ENCODE data around the gene LPO. TPM values are rescaled to one million over a fixed set of nuclear protein-coding genes. Genes with fewer than 3 reads are reported as not detected.

The LPO gene
- 0.08 TPM for polyA plus RNA-seq (2013, experiment 1 of 2)
- polyA plus RNA-seq (2013, experiment 2 of 2) = 0.15 TPM

DNA sequence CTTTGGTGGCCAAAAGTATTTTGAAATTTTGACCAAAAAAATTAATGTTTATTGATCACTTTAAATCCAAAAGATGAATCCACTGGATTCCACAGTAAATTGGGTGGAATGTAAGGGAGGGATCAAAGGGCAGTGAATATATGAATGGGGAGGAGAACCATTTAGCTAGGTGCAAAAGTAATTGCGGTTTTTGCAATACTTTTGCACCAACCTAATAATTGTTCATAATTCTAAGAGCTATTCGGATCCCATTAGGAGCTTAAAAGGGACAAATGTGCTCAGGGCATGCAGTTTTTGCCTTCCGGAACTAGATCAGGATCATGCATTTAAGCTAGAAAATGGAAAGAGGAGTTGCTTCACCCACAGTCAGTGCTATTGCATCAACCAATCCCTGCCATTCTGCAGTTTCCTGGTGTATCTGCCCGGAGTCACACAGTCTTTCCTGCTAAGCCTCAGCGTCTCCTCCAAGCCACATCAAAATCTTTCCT lies at the start of gene LPO:
Gene LPO (plus strand): TSS at position 438 of the 488 bp plus-strand sequence. CDS start 4,396 bp downstream, outside the sequence.
- no peak within 1 kb of the TSS for H3K4ac ChIP-seq (ENCODE audit: low read depth, low read length)
- no peaks in the 10 kb centered on the region for H3K79me1 ChIP-seq (ENCODE audit: low read length)
- no peak within 1 kb of the TSS for H3K23ac ChIP-seq (ENCODE audit: low read length)
- H2BK5ac ChIP-seq (ENCODE audit: low read length) = no peak within 1 kb of the TSS
- H2AK5ac ChIP-seq (ENCODE audit: low read length) = no peak within 1 kb of the TSS
- no peaks in the 10 kb centered on the region for H3K36me3 ChIP-seq (ENCODE audit: control insufficient read depth, insufficient read depth, low read length)
- no peak within 1 kb of the TSS for H3K4me2 ChIP-seq (ENCODE audit: low read length)
- H3K4me1 ChIP-seq (ENCODE audit: control insufficient read depth, low read depth, low read length) = no peaks in the 10 kb centered on the region
- no peak within 1 kb of the TSS for H3K56ac ChIP-seq (ENCODE audit: low read length)
- no peak within 1 kb of the TSS for H3K4me3 ChIP-seq (ENCODE audit: low read length)
- H2BK120ac ChIP-seq (ENCODE audit: low read depth, low read length) = no peak within 1 kb of the TSS
- no peaks in the 10 kb centered on the region for H3K79me2 ChIP-seq (ENCODE audit: control insufficient read depth, insufficient read depth, low read length)
- no CpG with 5 or more reads among the region's 5 CpGs for WGBS (ENCODE audit: extremely low coverage, insufficient coverage, low lambda C conversion rate)
- no peaks in the 10 kb centered on the region for H3K27me3 ChIP-seq (ENCODE audit: insufficient read depth, low read length, poor library complexity)
- no peak within 1 kb of the TSS for H3K18ac ChIP-seq (ENCODE audit: low read length)
- no peak within 1 kb of the TSS for H4K5ac ChIP-seq (ENCODE audit: low read length)
- no peak within 1 kb of the TSS for H2BK15ac ChIP-seq (replicated peaks; ENCODE audit: low read depth)
- DNase-seq = no peak
- H3K27ac ChIP-seq (ENCODE audit: low read depth, low read length) = no peak within 1 kb of the TSS
- no peak within 1 kb of the TSS for H3K9ac ChIP-seq (ENCODE audit: low read length)
- no peak within 1 kb of the TSS for H4K8ac ChIP-seq (ENCODE audit: low read depth, low read length)

GRCh38 chr17:58189436-58190146 lies 48.8 kb upstream of the LPO start:
- H4K5ac ChIP-seq (ENCODE audit: low read length) = no peak overlapping the region
- no peak overlapping the region for H2AK5ac ChIP-seq (ENCODE audit: low read length)
- H3K4me3 ChIP-seq (ENCODE audit: low read length) = no peak overlapping the region
- no peaks in the 10 kb centered on the region for H3K79me1 ChIP-seq (ENCODE audit: low read length)
- H3K4me1 ChIP-seq (ENCODE audit: control insufficient read depth, low read depth, low read length) = no peaks in the 10 kb centered on the region
- H4K8ac ChIP-seq (ENCODE audit: low read depth, low read length) = no peak overlapping the region
- H3K9ac ChIP-seq (ENCODE audit: low read length) = no peak overlapping the region
- WGBS (ENCODE audit: extremely low coverage, insufficient coverage, low lambda C conversion rate) = no CpG with 5 or more reads among the region's 11 CpGs
- no peak overlapping the region for H3K18ac ChIP-seq (ENCODE audit: low read length)
- no peak overlapping the region for H3K4ac ChIP-seq (ENCODE audit: low read depth, low read length)
- H3K23ac ChIP-seq (ENCODE audit: low read length) = no peak overlapping the region
- H2BK15ac ChIP-seq (replicated peaks; ENCODE audit: low read depth) = no peak overlapping the region
- H3K4me2 ChIP-seq (ENCODE audit: low read length) = no peak overlapping the region
- no peak overlapping the region for H3K56ac ChIP-seq (ENCODE audit: low read length)
- H2BK5ac ChIP-seq (ENCODE audit: low read length) = no peak overlapping the region
- no peak overlapping the region for H2BK120ac ChIP-seq (ENCODE audit: low read depth, low read length)
- no peaks in the 10 kb centered on the region for H3K27me3 ChIP-seq (ENCODE audit: insufficient read depth, low read length, poor library complexity)
- no peak overlapping the region for H3K27ac ChIP-seq (ENCODE audit: low read depth, low read length)
- DNase-seq = no peak
- H3K36me3 ChIP-seq (ENCODE audit: control insufficient read depth, insufficient read depth, low read length) = no peaks in the 10 kb centered on the region
- H3K79me2 ChIP-seq (ENCODE audit: control insufficient read depth, insufficient read depth, low read length) = no peaks in the 10 kb centered on the region

DNA sequence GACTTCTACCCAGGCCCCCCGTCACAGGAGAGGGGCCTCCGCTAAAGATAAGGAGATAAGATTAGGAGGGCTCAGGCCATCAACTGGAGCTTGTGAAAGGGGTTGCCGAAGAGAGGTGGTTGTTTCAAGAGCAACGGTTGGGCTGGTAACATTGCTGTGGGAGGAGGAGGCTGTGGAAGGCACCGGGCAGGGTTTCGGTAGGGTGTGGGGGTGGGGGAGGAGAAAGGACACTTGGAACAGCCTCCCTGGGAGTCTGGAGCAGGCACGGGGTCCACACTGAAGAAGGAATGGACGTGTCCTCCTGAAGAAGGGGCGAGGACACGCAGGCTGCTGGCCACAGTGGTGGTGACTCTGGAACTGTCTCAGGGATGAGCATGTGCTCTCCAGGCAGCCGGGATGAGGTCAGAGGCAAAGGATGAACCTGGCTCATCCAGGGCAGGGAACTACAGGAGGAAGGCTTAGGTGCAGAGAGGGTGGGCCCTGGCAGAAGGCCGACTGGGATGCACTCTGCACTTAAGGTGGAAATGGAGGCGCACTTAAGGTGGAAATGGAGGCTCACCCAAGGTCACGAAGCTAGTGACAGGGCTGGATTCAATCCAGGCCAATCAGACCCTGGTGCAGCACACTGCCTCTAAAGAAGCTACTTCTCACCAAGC lies 47.0 kb upstream of the LPO start:
- Histone ChIP-seq H2AK5ac (ENCODE audit: low read length) (no peak overlapping the region), H3K4ac (ENCODE audit: low read depth, low read length) (no peak overlapping the region), H3K4me2 (ENCODE audit: low read length) (no peak overlapping the region), H3K56ac (ENCODE audit: low read length) (no peak overlapping the region), H2BK15ac (replicated peaks; ENCODE audit: low read depth) (no peak overlapping the region), H4K8ac (ENCODE audit: low read depth, low read length) (no peak overlapping the region), H3K27ac (ENCODE audit: low read depth, low read length) (no peak overlapping the region), H2BK5ac (ENCODE audit: low read length) (no peak overlapping the region), H4K5ac (ENCODE audit: low read length) (no peak overlapping the region), H3K27me3 (ENCODE audit: insufficient read depth, low read length, poor library complexity) (no peaks in the 10 kb centered on the region), H3K36me3 (ENCODE audit: control insufficient read depth, insufficient read depth, low read length) (no peaks in the 10 kb centered on the region), H3K9ac (ENCODE audit: low read length) (no peak overlapping the region), H2BK120ac (ENCODE audit: low read depth, low read length) (no peak overlapping the region), H3K79me2 (ENCODE audit: control insufficient read depth, insufficient read depth, low read length) (no peaks in the 10 kb centered on the region), H3K79me1 (ENCODE audit: low read length) (no peaks in the 10 kb centered on the region), H3K4me1 (ENCODE audit: control insufficient read depth, low read depth, low read length) (no peaks in the 10 kb centered on the region), H3K18ac (ENCODE audit: low read length) (no peak overlapping the region), H3K4me3 (ENCODE audit: low read length) (no peak overlapping the region), H3K23ac (ENCODE audit: low read length) (no peak overlapping the region)
- DNase-seq = peak; percentile 25
- no CpG with 5 or more reads among the region's 14 CpGs for WGBS (ENCODE audit: extremely low coverage, insufficient coverage, low lambda C conversion rate)

- Histone ChIP-seq H3K9ac (ENCODE audit: low read length) (no peak within 1 kb of the TSS), H4K5ac (ENCODE audit: low read length) (no peak within 1 kb of the TSS), H3K27ac (ENCODE audit: low read depth, low read length) (no peak within 1 kb of the TSS), H3K79me2 (ENCODE audit: control insufficient read depth, insufficient read depth, low read length) (no peaks in the 10 kb centered on the region), H3K56ac (ENCODE audit: low read length) (no peak within 1 kb of the TSS), H2BK120ac (ENCODE audit: low read depth, low read length) (no peak within 1 kb of the TSS), H3K4ac (ENCODE audit: low read depth, low read length) (no peak within 1 kb of the TSS), H2BK5ac (ENCODE audit: low read length) (no peak within 1 kb of the TSS), H2AK5ac (ENCODE audit: low read length) (no peak within 1 kb of the TSS), H3K18ac (ENCODE audit: low read length) (no peak within 1 kb of the TSS), H3K79me1 (ENCODE audit: low read length) (no peaks in the 10 kb centered on the region), H4K8ac (ENCODE audit: low read depth, low read length) (no peak within 1 kb of the TSS), H3K4me3 (ENCODE audit: low read length) (no peak within 1 kb of the TSS), H3K23ac (ENCODE audit: low read length) (no peak within 1 kb of the TSS), H2BK15ac (replicated peaks; ENCODE audit: low read depth) (no peak within 1 kb of the TSS), H3K4me1 (ENCODE audit: control insufficient read depth, low read depth, low read length) (no peaks in the 10 kb centered on the region), H3K4me2 (ENCODE audit: low read length) (no peak within 1 kb of the TSS), H3K36me3 (ENCODE audit: control insufficient read depth, insufficient read depth, low read length) (no peaks in the 10 kb centered on the region), H3K27me3 (ENCODE audit: insufficient read depth, low read length, poor library complexity) (no peaks in the 10 kb centered on the region)
- WGBS (ENCODE audit: extremely low coverage, insufficient coverage, low lambda C conversion rate) = no CpG with 5 or more reads among the region's 6 CpGs
- no peak for DNase-seq
Measured at GRCh38 chr17:58192612-58193011, 45.8 kb upstream of the LPO start, which contains the start of gene EPX. Gene EPX (plus strand): TSS chr17:58192726. CDS start chr17:58192847, 121 bp downstream.

- Histone ChIP-seq H3K18ac (ENCODE audit: low read length) (no peak overlapping the region), H2AK5ac (ENCODE audit: low read length) (no peak overlapping the region), H2BK15ac (replicated peaks; ENCODE audit: low read depth) (no peak overlapping the region), H3K27me3 (ENCODE audit: insufficient read depth, low read length, poor library complexity) (no peaks in the 10 kb centered on the region), H4K5ac (ENCODE audit: low read length) (no peak overlapping the region), H3K4me3 (ENCODE audit: low read length) (no peak overlapping the region), H4K8ac (ENCODE audit: low read depth, low read length) (no peak overlapping the region), H3K79me1 (ENCODE audit: low read length) (no peaks in the 10 kb centered on the region), H3K4ac (ENCODE audit: low read depth, low read length) (no peak overlapping the region), H3K56ac (ENCODE audit: low read length) (no peak overlapping the region), H3K23ac (ENCODE audit: low read length) (no peak overlapping the region), H3K36me3 (ENCODE audit: control insufficient read depth, insufficient read depth, low read length) (no peaks in the 10 kb centered on the region), H2BK5ac (ENCODE audit: low read length) (no peak overlapping the region), H3K4me1 (ENCODE audit: control insufficient read depth, low read depth, low read length) (no peaks in the 10 kb centered on the region), H3K4me2 (ENCODE audit: low read length) (no peak overlapping the region), H2BK120ac (ENCODE audit: low read depth, low read length) (no peak overlapping the region), H3K9ac (ENCODE audit: low read length) (no peak overlapping the region), H3K79me2 (ENCODE audit: control insufficient read depth, insufficient read depth, low read length) (no peaks in the 10 kb centered on the region), H3K27ac (ENCODE audit: low read depth, low read length) (no peak overlapping the region)
- DNase-seq = no peak
- WGBS (ENCODE audit: extremely low coverage, insufficient coverage, low lambda C conversion rate) = no CpG with 5 or more reads among the region's 18 CpGs
Measured at GRCh38 chr17:58193641-58194255, 44.6 kb upstream of the LPO start.
